Right atrium auricular region (tissue), 2 donors: Measurements from ENCODE around the gene LUC7L3. TPM values are rescaled to one million over a fixed set of nuclear protein-coding genes. Genes with fewer than 3 reads are reported as not detected.

Experiments used
- DNase-seq: peaks from one replicate; pipeline ENCODE4 v3.0.0-alpha.2; 2019; ENCODE audit warnings: low spot score
- H3K27ac ChIP-seq, 2 donors: fragments of 200-600 bp; sonication (generic); 1 replicate in 1 of 2; 2 replicates in 1 of 2; pipeline ENCODE4 v1.5.1; 2016 to 2019
- H3K27me3 ChIP-seq, 2 donors: fragments of 200-600 bp; sonication (generic); one replicate each; pipeline versions ENCODE4 v1.5.1 to v1.6.0; 2017 to 2019
- H3K36me3 ChIP-seq: fragments of 200-600 bp; sonication (generic); one replicate; pipeline ENCODE4 v1.5.1; 2016
- H3K4me1 ChIP-seq, 2 donors: fragments of 200-600 bp; sonication (generic); one replicate each; pipeline versions ENCODE4 v1.5.1 to v1.6.0; 2017 to 2019
- H3K4me3 ChIP-seq, 2 donors: fragments of 200-600 bp; sonication (generic); 1 replicate in 1 of 2; 2 replicates in 1 of 2; pipeline ENCODE4 v1.5.1; 2017 to 2019; ENCODE audit warnings: mild to moderate bottlenecking in 1 of 2, moderate library complexity in 1 of 2
- H3K9me3 ChIP-seq, 2 donors: fragments of 200-600 bp; sonication (generic); one replicate each; pipeline ENCODE4 v1.5.1; 2019
- CTCF ChIP-seq, 2 donors: fragments of 200-600 bp; sonication (generic); IDR thresholded peaks; one replicate each; pipeline ENCODE4 v1.5.1; 2019; ENCODE audit warnings: antibody characterized with exemption in 2 of 2
- total RNA-seq, 2 donors: library from RNA; depleted of rRNA; stranded (reverse); fragments of >200 nt; gene quantifications; one replicate each; pipeline ENCODE4 v1.1.0, GENCODE V29; 2016

LUC7L3 gene
- total RNA-seq, 2 donors from 2014 or later = 19.6 to 31.3 TPM

DNA sequence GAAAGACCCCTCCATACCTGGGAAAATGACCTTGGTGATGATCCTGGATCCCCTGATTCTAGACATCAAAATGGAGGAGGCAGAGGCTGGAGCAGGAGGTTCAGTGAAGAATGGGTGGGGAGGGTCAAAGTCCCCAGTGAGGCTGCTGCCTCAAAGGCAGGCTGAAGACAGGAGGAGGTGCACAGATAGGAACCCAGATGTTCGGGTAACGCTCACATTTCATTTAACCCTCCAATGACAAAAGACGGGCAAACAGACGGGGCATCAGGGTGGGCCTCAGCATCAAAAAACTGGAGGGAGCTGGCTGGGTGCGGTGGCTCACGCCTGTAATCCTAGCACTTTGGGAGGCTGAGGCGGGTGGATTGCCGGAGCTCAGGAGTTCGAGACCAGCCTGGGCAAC is 48.0 kb downstream of the LUC7L3 start, which contains the start of gene ANKRD40CL:
TSS of gene ANKRD40CL (minus strand) at position 73 of the 400 bp plus-strand sequence. CDS start 605 bp downstream, outside the sequence.
- H3K36me3 ChIP-seq = no peaks in the 10 kb centered on the region
- H3K27ac ChIP-seq = no peak within 1 kb of the TSS
- H3K27me3 ChIP-seq = no peaks in the 10 kb centered on the region
- no peak for TF ChIP-seq CTCF (IDR thresholded peaks at IDR 0.05)
- no peaks in the 10 kb centered on the region for H3K9me3 ChIP-seq
- DNase-seq = no peak
- no peaks in the 10 kb centered on the region for H3K4me1 ChIP-seq
- H3K4me3 ChIP-seq = no peak within 1 kb of the TSS

GRCh38 chr17:50768346-50768761 is 49.0 kb downstream of the LUC7L3 start:
- no peaks in the 10 kb centered on the region for H3K27me3 ChIP-seq
- H3K4me3 ChIP-seq = no peak overlapping the region
- H3K4me1 ChIP-seq = no peaks in the 10 kb centered on the region
- H3K27ac ChIP-seq = no peak overlapping the region
- no peaks in the 10 kb centered on the region for H3K36me3 ChIP-seq
- no peak for DNase-seq
- H3K9me3 ChIP-seq = no peaks in the 10 kb centered on the region
- TF ChIP-seq CTCF (IDR thresholded peaks at IDR 0.05) = no peak

DNA sequence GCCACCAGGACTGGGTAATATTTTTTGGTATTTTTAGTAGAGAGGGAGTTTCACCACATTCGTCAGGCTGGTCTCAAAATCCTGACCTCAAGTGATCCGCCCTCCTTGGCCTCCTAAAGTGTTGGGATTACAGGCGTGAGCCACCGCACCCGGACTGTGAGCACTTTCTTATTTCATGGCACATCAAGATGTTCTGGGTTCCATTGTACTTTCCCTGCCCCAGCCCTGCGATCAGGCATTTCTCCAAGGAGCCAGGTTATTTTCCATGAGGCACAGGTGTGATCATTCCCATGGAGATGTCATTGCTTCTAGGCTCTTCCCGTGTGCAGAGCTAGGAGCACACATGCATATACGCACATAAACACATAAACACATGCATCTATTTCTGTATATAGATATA is 50.5 kb downstream of the LUC7L3 start:
- no peaks in the 10 kb centered on the region for H3K27me3 ChIP-seq
- no peak overlapping the region for H3K4me3 ChIP-seq
- no peaks in the 10 kb centered on the region for H3K9me3 ChIP-seq
- no peak overlapping the region for H3K27ac ChIP-seq
- no peaks in the 10 kb centered on the region for H3K4me1 ChIP-seq
- DNase-seq = peak; percentile 48
- TF ChIP-seq CTCF (IDR thresholded peaks at IDR 0.05) = no peak
- H3K36me3 ChIP-seq = no peaks in the 10 kb centered on the region

DNA sequence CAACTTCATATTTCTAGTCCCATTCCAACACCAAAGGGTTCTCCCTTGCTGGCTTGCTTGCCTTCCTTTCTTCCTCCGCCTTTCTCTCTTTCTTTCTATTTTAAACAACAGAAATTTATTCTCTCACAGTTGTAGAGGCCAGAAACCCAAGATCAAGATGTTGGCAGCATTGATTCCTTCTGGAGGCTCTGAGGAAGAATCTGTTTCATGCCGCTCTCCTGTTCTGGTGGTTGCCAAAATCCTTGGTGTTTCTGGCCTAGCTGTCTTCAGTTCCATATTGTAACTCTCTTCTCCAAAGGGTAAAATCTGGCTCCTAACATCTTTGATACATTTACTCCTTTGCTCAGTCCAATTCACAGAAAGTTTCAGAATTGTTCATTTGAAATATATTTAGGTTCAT is 50.9 kb downstream of the LUC7L3 start:
- Histone ChIP-seq H3K27ac (no peak overlapping the region), H3K9me3 (no peaks in the 10 kb centered on the region), H3K4me3 (no peak overlapping the region), H3K36me3 (no peaks in the 10 kb centered on the region), H3K4me1 (no peaks in the 10 kb centered on the region), H3K27me3 (no peaks in the 10 kb centered on the region)
- no peak for DNase-seq
- no peak for TF ChIP-seq CTCF (IDR thresholded peaks at IDR 0.05)

DNA sequence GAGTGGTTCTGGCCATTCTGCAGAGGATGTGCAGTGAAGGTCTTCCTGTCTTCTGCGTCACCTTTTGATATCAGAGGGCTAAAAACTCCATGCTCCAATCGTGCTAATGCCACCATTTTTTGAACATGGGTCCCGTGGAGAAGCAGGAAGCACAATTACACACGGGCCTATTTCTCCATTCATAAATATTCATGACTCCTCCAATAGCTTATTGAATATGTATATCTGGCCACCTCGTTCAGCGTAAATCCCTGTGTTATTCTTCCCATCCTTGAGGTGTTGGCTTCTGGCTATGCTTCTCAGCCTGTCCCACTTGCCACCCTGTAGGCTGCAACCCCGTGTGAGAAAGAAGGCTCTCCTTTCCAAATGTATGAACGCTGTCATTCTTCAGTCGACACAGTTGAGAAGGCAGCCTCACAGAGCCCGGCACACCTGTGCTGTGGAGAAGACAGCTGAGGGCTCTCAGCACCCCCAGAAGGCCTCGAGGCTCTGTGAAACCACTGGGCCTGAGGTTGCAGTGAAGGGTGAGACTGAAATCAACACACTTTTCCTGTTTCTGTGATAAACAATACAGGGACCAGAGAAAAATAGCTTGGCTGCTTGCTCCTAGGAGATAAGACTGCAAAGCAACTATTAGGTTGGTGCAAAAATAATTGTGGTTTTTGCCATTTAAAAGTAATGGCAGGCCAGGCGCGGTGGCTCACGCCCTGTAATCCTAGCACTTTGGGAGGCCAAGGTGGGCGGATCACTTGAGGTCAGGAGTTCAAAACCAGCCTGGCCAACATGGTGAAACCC is 52.8 kb downstream of the LUC7L3 start:
- Histone ChIP-seq H3K36me3 (no peaks in the 10 kb centered on the region), H3K27ac (no peak overlapping the region), H3K4me1 (no peaks in the 10 kb centered on the region), H3K27me3 (no peaks in the 10 kb centered on the region), H3K4me3 (no peak overlapping the region), H3K9me3 (no peaks in the 10 kb centered on the region)
- no peak for TF ChIP-seq CTCF (IDR thresholded peaks at IDR 0.05)
- peak; percentile 18 for DNase-seq
